ENCODE results near the gene SERPINA6.

- TF ChIP-seq POLR2AphosphoS5 (IDR thresholded peaks at IDR 0.05; ENCODE audit: low read depth, low read length) = no peak
- TF ChIP-seq SIN3A (IDR thresholded peaks at IDR 0.05; ENCODE audit: borderline replicate concordance, insufficient read depth, low read length) = no peak
- TF ChIP-seq TAF1 (IDR thresholded peaks at IDR 0.05; ENCODE audit: borderline replicate concordance, insufficient read depth, low read length) = no peak
Observed at GRCh38 chr14:94332587-94332986, 9.5 kb upstream of the SERPINA6 start.

Measured in PFSK-1 (cell line).